GM12865 (cell line): Measurements from ENCODE around the gene MEIS2.

Experiments
- DNase-seq: peaks from one replicate; pipeline ENCODE4 v3.0.0; 2010; ENCODE audit warnings: low read depth
- H3K4me3 ChIP-seq: 2 replicates; pipeline ENCODE4 v1.5.1; 2011; ENCODE audit warnings: mild to moderate bottlenecking, low read depth, low read length, control low read depth
- CTCF ChIP-seq: IDR thresholded peaks from 2 replicates; pipeline ENCODE4 v1.5.1; 2011; ENCODE audit warnings: low read length, control low read depth, low read depth, inconsistent platforms; ENCODE audit not compliant: insufficient read depth; ENCODE audit errors: missing control alignments

MEIS2 gene

DNA sequence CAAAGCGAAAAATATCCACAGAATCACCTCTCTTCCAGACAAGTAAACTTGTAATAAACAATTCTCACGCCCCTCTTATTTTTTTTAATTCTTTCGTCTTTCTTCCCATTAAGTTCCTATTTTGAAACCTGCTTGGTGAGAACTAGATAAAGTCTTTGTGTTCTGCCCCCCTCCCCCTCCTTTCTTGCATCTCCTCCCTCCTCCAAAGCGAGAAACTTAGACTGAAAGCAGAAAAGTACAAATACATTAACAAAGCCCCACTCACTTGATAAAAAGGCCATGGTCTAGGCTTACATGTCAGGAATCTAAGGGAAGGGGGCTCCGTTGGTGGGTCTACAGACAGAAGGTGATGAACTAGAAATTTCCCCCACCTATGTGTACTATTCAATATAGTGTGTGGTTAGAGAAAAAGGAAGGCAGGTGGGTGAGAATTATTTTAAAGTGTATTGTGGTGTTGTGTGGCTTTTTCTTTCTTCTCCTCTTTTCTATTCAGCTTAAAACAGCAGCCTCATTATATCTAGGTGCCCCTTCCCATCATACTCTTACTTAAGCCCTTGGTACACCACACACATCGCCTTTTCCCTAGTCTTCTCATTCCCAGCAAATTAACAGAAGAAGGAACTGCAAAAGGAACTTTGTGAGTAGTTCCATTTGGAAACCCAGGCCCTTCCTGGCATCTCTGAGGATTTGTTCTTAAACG, 215.3 kb downstream of the MEIS2 start:
- no peak for DNase-seq
- H3K4me3 ChIP-seq, result no peak overlapping the region
- no peak for TF ChIP-seq CTCF

- no peak for TF ChIP-seq CTCF
- H3K4me3 ChIP-seq, result no peak overlapping the region
- DNase-seq, result no peak
Measured at GRCh38 chr15:36884518-36884875, 215.9 kb downstream of the MEIS2 start.

GRCh38 chr15:36883713-36884517, 216.4 kb downstream of the MEIS2 start:
- DNase-seq, result peak; percentile 92
- no peak overlapping the region; the same call in 1 of the 2 replicates for H3K4me3 ChIP-seq
- peak; percentile 83 for TF ChIP-seq CTCF

- TF ChIP-seq CTCF, result no peak
- H3K4me3 ChIP-seq, result peak overlapping the region; percentile 4; the same call in 1 of the 2 replicates
- DNase-seq, result no peak
Measured at GRCh38 chr15:36882487-36883131, 217.7 kb downstream of the MEIS2 start.

DNA sequence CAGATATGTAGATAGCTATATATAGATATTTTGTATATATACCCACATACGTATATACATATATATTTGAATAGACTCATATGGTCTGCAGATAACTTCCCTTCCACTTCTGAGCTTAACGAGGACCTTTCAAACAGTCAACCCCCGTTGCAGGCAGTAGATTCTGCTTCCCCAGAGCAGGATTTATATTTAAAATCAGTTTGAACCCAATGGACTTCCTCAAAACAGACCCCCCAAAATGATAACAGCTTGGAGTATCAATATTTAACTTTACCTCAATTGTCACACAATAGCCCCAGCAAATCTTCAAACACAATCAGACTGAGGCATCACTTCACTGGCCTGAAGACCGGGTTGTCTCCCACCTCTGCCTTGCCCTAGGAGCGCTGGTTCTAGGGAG, 218.3 kb downstream of the MEIS2 start:
- H3K4me3 ChIP-seq, result no peak overlapping the region; the same call in 1 of the 2 replicates
- DNase-seq, result no peak
- TF ChIP-seq CTCF, result no peak

DNA sequence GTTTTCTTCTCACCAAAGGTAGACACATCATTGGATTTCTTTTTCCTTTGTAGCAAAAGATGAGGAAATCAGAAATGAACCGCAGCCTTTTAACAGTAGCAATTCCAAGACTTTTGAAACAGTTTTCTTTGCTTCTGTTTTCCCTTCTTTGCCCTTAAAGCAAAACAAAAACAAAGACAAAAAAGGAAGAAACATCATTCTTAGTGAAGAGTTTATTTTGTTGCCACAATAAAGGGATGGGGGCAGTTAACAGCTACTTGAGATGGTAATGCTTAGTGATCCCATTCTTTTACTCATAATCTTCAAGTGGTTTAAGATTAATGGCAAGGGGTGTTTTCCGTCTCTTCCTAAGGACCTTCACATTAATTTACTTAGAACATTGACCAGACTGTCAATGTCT, 218.8 kb downstream of the MEIS2 start:
- no peak overlapping the region for H3K4me3 ChIP-seq
- TF ChIP-seq CTCF, result no peak
- no peak for DNase-seq
